ENCODE results near the gene TOPAZ1.
"Not testable (repeated sequence)": the region's sequence is repeated elsewhere in the genome, so short reads cannot be mapped to it uniquely, and the experiment has no call there.

TOPAZ1 gene

DNA sequence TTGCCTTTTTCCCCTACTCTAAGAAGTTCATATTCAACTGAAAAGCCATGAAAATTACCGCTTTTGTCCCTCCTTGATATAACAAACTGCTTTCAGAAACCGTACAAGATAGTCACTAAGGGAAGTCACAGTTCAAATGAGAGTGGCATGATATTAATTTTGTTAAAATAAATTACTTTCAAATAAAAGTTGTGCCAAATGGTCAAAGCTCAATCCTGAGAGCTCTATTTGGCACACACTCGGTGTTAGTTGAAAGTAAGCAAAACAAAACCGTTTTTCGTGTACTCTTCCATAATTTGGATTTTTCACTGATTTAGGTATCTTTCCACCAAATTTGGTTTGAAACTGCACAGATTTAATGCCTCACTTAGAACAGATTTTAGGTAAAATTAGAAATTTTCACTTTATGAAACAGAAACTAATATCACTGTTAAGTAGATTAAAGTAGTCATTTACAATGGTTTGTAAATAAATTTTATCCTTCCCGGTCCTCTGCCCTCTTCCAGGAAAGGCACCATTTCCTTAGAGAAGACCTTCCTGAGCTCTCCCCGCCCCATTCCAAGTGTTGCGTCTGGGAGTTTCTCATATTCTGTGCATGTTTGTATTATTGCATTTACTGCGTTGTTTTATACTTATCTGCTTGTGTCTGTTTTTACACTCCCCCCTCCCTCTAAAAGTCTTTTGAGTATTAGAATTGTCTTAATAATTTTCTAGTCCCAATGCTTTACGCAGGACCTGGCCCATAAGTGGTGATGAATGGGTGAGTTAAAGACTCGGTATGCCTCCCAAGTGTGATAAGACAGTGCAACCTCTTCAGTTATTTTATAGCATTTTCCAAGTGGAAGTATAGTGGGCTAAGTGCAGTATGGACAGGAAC is 97.7 kb downstream of the TOPAZ1 start:
- CTCF ChIA-PET, result no interaction called here
- H3K27ac ChIP-seq, result peak overlapping the region; percentile 91; the same call in 1 of the 2 replicates
- POLR2A ChIA-PET (ENCODE audit: low non-redundant PET), result no interaction called here

DNA sequence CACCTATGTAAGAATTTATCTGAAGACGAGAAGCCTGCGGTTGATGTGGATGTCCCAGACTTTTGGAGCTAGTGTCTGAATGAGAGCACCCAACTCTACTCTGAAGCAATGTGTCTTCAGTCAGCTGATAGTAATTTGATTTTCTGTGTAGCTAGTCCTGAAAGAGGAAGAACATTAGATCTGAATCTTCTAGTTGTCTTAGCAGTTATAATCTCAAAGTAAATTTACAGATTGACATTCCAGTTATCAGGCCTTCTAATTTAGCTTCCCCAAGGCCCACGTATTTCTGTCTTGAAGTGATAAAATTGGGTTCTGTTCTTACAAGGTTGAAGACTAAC is 98.3 kb downstream of the TOPAZ1 start:
- TF ChIP-seq, protein P1, sequence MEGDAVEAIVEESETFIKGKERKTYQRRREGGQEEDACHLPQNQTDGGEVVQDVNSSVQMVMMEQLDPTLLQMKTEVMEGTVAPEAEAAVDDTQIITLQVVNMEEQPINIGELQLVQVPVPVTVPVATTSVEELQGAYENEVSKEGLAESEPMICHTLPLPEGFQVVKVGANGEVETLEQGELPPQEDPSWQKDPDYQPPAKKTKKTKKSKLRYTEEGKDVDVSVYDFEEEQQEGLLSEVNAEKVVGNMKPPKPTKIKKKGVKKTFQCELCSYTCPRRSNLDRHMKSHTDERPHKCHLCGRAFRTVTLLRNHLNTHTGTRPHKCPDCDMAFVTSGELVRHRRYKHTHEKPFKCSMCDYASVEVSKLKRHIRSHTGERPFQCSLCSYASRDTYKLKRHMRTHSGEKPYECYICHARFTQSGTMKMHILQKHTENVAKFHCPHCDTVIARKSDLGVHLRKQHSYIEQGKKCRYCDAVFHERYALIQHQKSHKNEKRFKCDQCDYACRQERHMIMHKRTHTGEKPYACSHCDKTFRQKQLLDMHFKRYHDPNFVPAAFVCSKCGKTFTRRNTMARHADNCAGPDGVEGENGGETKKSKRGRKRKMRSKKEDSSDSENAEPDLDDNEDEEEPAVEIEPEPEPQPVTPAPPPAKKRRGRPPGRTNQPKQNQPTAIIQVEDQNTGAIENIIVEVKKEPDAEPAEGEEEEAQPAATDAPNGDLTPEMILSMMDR (conservative IDR thresholded peaks at IDR 0.05; ENCODE audit: low read depth), result no peak
- POLR2A ChIA-PET (ENCODE audit: low non-redundant PET), result no interaction called here
- no peak overlapping the region for H3K27ac ChIP-seq
- CTCF ChIA-PET, result no interaction called here
- no peak for DNase-seq (ENCODE audit: low spot score)

More for the DNA sequence above, 97.7 kb downstream of the TOPAZ1 start:
- DNase-seq (ENCODE audit: low spot score), result no peak
- TF ChIP-seq, protein P1 (conservative IDR thresholded peaks at IDR 0.05; ENCODE audit: low read depth), result no peak

DNA sequence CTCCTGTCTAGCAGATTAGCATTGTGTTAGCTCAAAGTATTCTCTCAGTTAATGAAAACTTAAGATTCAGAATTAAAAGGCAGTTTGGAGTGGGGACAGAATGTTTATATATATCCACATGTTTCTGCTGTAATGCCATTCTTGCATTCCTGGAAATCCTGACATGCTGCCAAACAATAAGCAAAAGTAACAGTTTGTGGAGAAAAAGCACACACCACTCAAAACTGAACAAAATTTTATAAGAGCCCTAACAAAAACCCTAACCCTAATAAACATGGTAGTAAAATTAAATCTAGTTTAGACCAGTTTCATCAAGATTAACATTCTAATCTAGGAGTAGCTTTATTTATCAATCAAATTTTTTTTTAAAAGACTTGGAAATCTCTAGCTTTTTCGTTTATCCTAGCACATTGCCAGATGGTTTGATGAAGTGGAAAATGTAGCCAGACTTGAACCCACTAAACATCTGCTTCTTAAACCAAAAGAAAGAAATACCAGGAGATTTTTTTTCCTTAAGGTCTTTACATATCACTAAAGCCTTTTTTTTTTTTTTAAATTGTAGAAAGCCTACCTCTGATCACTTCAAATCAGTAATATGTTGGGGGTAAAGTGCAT is 100.6 kb downstream of the TOPAZ1 start:
- TF ChIP-seq, protein P1 (conservative IDR thresholded peaks at IDR 0.05; ENCODE audit: low read depth), result no peak
- CTCF ChIA-PET, result no interaction called here
- H3K27ac ChIP-seq, result no peak overlapping the region
- POLR2A ChIA-PET (ENCODE audit: low non-redundant PET), result no interaction called here
- DNase-seq (ENCODE audit: low spot score), result no peak

DNA sequence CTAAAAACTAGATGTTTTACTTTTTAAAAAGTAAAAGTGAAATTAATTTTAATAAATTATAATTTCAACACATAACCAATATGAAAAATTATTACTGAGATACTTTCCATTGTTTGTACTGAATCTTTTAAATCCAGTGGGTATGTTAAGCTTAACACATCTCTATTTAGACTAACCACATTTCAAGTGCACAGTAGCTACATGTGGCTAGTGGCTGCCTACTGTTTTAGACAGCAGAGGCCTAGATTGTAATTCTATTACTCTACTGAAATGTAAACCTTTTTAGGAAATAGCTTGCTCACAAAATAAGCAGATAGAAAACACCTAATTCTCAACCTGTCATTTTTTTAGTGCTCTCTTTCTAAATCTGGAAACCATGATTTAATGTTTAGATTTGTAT is 101.7 kb downstream of the TOPAZ1 start:
- TF ChIP-seq, protein P1 (conservative IDR thresholded peaks at IDR 0.05; ENCODE audit: low read depth), result no peak
- DNase-seq (ENCODE audit: low spot score), result no peak
- no peak overlapping the region for H3K27ac ChIP-seq
- CTCF ChIA-PET, result interaction anchor here (0.7 kb wide), 1 partner anchor 632 kb away, joined by 3 read pairs; the partner anchor contains the start of genes EXOSC7 and ZDHHC3
- POLR2A ChIA-PET (ENCODE audit: low non-redundant PET), result no interaction called here

DNA sequence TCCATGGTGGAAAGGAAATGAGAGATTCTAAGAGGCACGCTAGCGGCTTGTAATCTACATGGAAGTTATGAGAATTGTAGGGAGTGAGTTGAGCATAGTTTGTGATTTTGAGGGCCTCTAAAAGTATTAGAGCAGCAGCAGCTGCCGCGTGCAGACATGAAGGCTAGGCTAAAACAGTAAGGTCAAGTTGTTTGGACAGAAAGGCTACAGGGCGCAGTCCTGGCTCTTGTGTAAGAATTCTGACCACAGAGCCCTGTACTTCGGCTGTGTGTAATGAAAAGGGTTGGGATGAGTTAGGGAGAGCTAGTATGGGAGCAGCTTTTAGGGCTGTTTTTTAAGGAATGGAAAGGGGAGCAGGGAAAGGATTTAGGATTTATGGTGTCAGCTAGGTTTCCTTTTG is 104.9 kb downstream of the TOPAZ1 start:
- DNase-seq (ENCODE audit: low spot score); H3K27ac ChIP-seq; POLR2A ChIA-PET (ENCODE audit: low non-redundant PET): not testable (repeated sequence)
- CTCF ChIA-PET, result interaction anchor here (0.5 kb wide), 1 partner anchor 54 kb away, joined by 6 read pairs; no protein-coding TSS in a partner anchor

DNA sequence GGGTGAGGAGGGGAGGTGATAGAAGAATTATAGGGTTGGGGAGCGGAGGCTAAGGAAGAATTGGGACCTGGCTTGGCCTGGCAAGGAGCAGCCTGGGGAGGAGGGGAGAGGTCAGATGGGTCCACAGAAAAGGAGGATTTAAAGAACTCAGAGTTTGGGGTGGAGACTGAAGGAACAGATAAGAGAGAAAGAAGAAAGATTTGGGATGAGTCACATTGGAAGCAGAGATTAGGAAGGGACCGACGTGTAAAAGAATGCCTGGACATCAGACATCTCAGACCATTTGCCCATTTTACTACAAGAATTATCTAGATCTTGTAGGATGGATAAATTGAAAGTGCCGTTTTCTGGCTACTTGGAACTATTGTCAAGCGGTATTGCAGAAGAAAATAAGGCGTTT is 107.3 kb downstream of the TOPAZ1 start:
- no peak for DNase-seq (ENCODE audit: low spot score)
- H3K27ac ChIP-seq, result no peak overlapping the region
- ChIA-PET CTCF (no interaction called here), POLR2A (ENCODE audit: low non-redundant PET) (no interaction called here)
- TF ChIP-seq, protein P1 (conservative IDR thresholded peaks at IDR 0.05; ENCODE audit: low read depth), result no peak

DNA sequence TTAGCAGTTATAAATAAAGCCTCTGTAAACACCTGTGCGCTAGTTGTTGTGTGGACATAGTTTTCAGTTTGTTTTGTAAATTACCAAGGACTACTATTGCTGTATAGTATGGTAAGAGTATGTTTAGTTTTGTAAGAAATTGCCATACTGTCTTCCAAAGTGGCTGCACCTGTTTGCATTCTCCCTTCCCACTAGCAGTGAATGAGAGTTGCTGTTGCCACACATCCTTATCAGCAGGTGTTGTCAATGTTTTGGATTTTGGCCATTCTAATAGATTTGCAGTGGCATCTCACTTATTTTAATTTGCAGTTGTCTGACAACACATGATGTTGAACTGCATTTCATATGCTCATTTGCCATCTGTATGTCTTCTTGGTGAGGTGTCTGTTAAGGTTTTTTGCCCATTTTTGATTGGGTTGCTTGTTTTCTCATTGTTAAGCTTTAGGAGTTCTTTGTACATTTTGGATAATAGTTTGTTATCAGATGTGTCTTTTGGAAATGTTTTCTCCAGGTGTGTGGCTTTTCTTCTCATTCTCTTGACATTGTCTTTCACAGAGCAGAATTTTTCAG is 111.8 kb downstream of the TOPAZ1 start:
- ChIA-PET CTCF (no interaction called here), POLR2A (ENCODE audit: low non-redundant PET) (no interaction called here)
- TF ChIP-seq, protein P1 (conservative IDR thresholded peaks at IDR 0.05; ENCODE audit: low read depth), result no peak
- no peak for DNase-seq (ENCODE audit: low spot score)
- H3K27ac ChIP-seq, result no peak overlapping the region

All from RWPE1 (cell line).